ENCODE measurements around the gene SKIC8.

Gene SKIC8

DNA sequence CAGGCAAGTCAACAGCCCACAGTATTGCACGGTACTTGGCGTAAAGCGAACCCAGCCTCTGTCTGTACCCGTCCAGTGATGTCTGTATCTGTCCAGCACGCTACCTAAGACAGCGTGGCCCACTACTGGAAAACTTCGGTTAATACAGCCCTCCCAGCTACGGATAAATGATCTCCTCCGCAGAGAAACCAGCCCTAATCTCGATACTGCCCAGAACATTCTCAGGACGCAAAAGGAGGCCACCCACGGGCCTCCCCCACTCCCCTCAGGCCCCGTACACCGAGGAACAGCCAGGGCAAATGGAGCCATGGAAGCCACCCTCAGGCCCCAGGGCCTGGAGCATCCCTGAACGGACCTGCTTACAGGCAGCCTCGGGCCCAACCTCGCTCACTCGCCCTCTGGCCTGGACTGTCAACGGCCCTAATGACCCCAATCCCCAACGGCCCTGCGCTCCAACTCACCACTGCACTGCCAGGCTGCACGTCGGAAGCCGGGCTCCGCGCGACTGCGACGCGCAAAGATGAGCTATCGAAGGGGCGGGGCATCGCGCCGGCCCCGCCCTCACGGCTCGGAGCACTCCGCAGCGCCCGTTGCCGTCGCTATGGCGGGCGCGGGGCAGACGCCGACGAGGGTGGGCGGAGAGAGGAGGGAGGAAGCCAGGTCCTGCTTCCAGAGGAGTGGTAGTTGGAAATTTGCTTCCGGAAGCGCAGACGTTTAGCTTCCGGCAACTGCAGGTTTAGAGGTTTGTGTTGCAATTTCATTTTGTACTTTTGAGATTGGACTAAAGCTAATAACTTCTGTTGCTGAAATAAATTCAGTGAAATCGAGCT, at the start of gene SKIC8:
SKIC8 (minus strand) TSS at position 509 of the 830 bp plus-strand sequence. CDS start 3,923 bp downstream, outside the sequence.
- peak; percentile 92 for DNase-seq

DNA sequence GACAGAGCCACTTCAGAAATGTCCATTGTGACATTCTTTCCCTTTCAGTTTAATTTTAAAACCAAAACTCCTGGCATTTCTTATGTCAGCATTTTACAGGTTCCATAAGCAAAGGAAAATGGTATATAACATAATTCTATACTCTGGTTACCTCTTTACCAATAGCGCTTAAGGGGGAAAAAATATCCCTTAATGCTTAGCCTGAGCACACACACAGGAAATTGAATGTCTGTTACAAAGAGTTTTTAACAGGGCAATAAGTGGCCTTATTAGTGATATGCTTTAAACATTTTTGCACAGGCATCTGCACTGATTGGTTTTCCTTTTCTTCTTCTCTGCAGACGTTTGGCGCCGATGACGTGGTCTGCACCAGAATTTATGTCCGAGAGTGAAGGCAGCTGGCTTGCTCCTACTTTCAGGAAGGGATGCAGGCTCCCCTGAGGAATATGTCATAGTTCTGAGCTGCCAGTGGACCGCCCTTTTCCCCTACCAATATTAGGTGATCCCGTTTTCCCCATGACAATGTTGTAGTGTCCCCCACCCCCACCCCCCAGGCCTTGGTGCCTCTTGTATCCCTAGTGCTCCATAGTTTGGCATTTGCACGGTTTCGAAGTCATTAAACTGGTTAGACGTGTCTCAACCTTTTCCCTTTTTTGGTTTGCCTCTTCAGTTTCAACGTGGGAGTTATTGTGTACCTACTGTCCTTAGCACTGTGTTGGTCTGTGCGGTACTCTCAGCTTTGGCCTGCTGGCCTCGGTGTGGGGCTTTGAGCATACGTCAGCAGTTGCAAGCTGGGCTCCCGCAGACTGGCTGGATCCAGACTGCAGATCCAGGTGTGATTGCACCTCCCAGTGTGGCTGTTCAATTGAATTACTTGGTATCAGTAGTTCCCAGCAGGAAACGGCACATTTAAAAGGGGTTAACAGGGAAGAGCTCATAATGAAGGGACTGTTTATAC, 48.5 kb upstream of the SKIC8 start:
- DNase-seq: no peak

- DNase-seq: no peak
Observed at GRCh38 chr15:78345396-78346125, 46.2 kb upstream of the SKIC8 start.

GRCh38 chr15:78343276-78344060, 44.1 kb upstream of the SKIC8 start:
- no peak for DNase-seq

DNA sequence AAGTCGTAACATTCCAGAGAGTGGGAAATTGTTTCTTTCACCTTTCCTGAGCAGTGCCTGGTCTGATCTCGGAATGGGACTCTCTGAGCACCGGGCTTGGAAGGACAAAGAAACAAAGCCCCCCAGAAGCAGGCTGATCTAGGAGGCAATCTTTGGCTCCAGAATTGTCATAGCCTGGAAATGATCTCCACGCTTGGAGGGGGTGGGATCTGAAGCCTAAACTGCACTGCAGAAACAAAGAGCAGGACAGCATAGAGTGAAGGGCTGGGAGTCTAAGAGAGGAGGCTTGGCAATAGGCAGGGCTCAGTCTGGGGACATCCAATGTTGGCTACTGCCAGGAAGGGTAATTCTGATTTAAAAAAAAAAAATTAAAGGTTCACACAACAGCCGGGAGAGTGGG, 42.6 kb upstream of the SKIC8 start:
- no peak for DNase-seq

GRCh38 chr15:78341057-78341987, 41.9 kb upstream of the SKIC8 start:
- DNase-seq: no peak

- no peak for DNase-seq
Observed at GRCh38 chr15:78340231-78341056, 41.0 kb upstream of the SKIC8 start, which contains the start of gene CRABP1. Gene CRABP1 (plus strand): TSS chr15:78340353. CDS start chr15:78340429, 76 bp downstream.

- no peak for DNase-seq
Observed at GRCh38 chr15:78339559-78339958, 40.1 kb upstream of the SKIC8 start.

DNA sequence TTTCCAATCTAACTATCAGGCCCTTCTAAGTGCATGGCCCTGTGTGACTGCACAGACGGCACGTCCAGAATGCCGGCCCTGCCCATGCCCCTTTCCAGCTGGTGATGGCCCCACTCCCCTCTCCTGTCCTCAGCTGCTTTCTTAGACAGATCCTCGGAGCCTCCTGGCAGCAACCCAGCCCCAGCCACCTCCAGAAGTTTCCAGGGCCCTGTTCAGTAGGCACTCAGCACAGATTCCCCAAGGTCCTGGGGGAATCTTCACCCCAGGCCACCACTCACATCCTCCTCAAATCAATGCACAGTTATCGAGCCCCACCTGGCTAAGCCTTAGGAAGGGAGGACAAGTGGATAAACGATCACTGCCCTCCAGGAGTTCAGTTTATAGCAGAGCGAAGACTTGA, 39.4 kb upstream of the SKIC8 start:
- no peak for DNase-seq

DNA sequence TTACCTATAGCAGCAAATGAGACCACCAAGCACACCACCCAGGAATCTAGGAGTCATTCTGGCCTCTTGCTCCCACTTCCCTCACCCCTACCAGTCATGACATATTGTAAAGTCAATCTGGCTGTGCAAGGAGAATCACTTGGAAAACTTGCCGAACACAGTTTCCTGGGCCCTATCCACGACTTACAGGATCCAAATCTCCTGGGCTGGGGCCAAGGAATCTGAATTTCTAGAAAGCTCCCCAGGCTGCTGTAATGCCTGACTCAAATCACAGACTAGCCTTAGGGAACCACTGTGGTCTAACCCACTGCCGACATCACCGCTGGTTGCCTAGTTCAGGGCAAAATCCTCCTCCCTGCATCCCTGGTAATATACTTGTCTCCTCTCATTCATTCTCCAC, 36.6 kb upstream of the SKIC8 start:
- DNase-seq: no peak

- no peak for DNase-seq
Observed at GRCh38 chr15:78334845-78335244, 35.4 kb upstream of the SKIC8 start.

- no peak for DNase-seq
Observed at GRCh38 chr15:78329625-78330024, 30.2 kb upstream of the SKIC8 start.

DNA sequence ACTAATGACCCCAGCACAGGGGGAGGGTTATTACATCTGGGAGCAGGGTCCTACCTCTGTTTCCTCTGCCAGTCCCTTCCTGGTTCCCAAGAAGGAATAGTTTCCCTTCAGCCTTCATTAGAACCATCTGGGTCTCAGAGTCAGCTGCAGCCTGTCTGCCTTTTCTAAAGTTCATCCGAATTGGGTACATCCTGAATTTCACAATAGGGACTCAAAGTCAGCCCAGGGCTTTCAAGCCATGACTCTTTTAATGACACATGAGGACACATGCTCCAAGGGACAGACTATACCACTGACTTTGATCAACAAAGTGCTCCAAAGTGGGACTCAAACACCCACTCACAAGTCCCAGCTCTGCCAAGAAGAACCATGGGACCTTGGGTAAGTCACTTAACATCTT, 28.1 kb upstream of the SKIC8 start:
- no peak for DNase-seq

DNA sequence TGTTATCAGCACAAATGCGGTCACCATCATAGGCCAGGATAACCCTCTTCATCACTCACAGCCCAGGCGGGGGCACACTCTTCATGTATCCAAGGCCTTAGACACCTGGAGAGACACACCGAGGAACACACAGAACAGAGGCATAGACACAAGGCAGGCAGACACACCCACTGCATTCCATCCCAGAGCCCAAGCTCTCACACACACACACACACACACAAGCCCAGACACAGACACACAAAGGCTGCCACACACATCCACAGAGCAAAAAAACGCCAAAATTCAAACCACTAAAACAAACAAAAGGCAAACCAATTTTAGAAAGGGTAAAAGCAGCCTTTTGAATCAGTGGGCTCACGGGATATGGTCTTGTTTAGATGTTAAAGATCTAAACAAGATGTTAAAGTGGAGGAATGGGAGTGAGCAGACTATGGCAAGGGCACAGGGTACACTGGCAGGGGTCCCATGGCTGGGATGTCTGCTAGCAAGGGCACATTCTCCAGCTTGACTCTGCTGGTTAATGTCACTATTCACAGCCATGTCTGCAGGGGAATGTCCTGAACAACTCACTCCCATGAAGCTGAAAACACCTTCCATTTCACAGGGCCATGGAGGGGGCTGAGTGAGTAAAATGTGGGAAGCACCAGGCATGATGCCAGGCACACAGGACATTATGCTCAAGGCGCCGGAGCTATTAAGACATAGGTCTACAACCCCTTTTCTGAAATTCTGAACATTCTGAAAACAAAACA, 25.9 kb upstream of the SKIC8 start:
- no peak for DNase-seq

DNA sequence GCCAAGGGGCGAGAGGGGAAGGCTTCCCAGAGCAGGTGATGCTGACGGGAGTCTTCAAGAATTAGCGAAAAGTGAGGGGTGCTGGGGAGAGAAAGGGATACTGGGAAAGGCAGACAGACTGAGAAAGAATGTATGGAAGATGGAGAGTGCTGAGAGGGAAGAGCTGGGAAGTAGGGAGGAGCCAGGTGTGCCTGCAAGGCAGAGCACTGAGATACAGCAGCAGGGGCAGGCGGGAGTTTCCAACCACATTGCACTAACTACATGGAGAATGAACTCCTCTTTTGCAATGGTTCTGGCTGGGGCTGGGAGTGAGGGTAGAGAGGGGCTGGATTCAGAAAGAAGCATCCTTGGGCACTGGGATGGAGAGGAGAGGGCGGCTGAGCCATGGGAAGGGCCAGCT, 24.7 kb upstream of the SKIC8 start:
- no peak for DNase-seq

DNA sequence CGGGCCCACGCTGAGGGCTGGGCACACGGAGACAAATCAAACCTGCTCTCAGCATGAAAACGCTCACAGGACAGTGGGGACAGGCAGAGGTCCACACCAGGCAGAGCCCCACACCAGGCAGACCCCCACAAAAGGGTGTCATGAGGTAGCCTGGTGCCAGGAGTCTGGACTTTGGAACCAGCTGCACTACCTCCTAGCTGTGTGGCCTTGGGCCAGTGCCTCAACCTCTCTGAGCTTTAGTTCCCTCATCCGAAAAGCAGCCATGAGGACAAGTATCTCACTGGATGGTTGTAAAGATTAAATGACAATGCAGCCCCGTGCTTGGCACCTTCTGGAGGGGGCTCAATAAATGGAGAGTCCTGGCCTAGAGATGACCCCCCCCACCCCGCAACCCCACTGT, 24.3 kb upstream of the SKIC8 start:
- no peak for DNase-seq

DNA sequence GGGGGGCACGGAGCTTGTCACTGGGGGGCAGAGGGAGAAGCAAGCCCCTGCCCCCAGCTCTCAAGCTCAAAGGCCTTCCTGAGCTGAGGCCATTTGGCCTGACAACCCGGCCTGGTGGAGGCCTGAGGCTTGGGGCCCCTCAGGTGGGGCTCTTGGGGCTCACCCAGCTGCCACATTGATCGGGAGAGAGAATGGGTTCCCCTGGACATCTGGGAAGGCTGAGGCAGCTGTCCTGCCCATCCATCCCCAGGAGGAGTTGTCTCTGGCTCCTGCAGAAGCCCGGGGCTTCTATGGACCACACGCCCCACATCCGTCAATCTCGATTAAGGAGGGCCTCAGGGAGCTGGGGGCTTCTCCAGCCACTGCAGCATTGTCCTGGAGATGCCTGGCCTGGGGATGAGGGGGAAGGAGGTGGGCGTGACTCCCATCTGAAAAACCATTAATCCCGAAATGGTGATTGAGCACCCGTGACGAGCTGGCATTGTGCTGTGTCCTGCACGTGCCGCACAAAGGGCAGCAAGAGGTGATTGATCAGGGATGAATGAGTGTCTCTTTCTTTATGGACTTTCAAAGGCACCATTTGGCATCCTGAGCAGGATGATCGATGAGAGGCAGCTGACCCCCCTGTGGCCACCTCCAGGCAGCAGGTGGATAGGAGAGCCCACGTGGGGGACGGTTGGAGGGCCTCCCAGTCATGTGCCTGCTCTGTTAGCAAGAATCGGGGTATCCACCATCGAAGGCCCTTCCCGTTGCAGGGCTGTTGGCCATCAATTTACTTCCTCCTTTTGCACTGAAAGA, 23.5 kb upstream of the SKIC8 start:
- no peak for DNase-seq

GRCh38 chr15:78322243-78322642, 22.8 kb upstream of the SKIC8 start:
- no peak for DNase-seq

Measured in activated T-cell treated with anti-CD3 and anti-CD28 coated beads, Interleukin-2, amount 50 U/mL, for 1 hour (primary cell).